Esophagus muscularis mucosa (tissue), 4 donors: ENCODE results near the gene TIGD4. TPM values are rescaled to one million over a fixed set of nuclear protein-coding genes. Genes with fewer than 3 reads are reported as not detected.

Source experiments
- DNase-seq: peaks from one replicate; pipeline ENCODE4 v3.0.0-alpha.2; 2017; ENCODE audit errors: extremely low spot score
- H3K27ac ChIP-seq, 4 donors: fragments of 200-600 bp; sonication (generic); replicated peaks in 1 of 4; 1 replicate in 3 of 4; 2 replicates in 1 of 4; pipeline ENCODE4 v1.5.1; 2016 to 2019; ENCODE audit warnings: mild to moderate bottlenecking in 1 of 4
- H3K27me3 ChIP-seq, 4 donors: fragments of 200-600 bp; sonication (generic); one replicate each; pipeline versions ENCODE4 v1.5.1 to v1.6.0; 2016 to 2019
- H3K36me3 ChIP-seq, 4 donors: fragments of 200-600 bp; sonication (generic); one replicate each; pipeline ENCODE4 v1.5.1; 2016 to 2019
- H3K4me1 ChIP-seq, 4 donors: fragments of 200-600 bp; sonication (generic); one replicate each; pipeline ENCODE4 v1.5.1; 2016 to 2019
- H3K4me3 ChIP-seq, 4 donors: fragments of 200-600 bp; sonication (generic); 1 replicate in 2 of 4; 2 replicates in 2 of 4; pipeline ENCODE4 v1.5.1; 2016 to 2019; ENCODE audit warnings: mild to moderate bottlenecking in 4 of 4, moderate library complexity in 1 of 4
- H3K9me3 ChIP-seq, 4 donors: fragments of 200-600 bp; sonication (generic); 1 replicate in 3 of 4; 2 replicates in 1 of 4; pipeline ENCODE4 v1.5.1; 2016 to 2019
- EP300 ChIP-seq: sonication (generic); formaldehyde crosslinking; IDR thresholded peaks from one replicate; pipeline ENCODE4 v1.6.1; 2017; ENCODE audit warnings: antibody characterized with exemption
- POLR2A ChIP-seq: fragments of 450-650 bp; IDR thresholded peaks from one replicate; pipeline ENCODE4 v1.6.1; 2017; ENCODE audit warnings: antibody characterized with exemption, moderate library complexity, mild to moderate bottlenecking, low read depth
- POLR2AphosphoS5 ChIP-seq, 2 donors: sonication (generic); formaldehyde crosslinking; IDR thresholded peaks; one replicate each; pipeline ENCODE4 v1.6.1; 2017; ENCODE audit warnings: antibody characterized with exemption in 2 of 2
- WGBS: methylation state at CpG from one replicate; pipeline ENCODE4 v1.1.5; 2018; 5-methylcytosine and 5-hydroxymethylcytosine counted together
- intact Hi-C: fragments of 100-400 bp; cut with DNase I; formaldehyde crosslinking; loops from one replicate; pipeline ENCODE4 v1.15.1; 2023
- total RNA-seq, 4 donors: library from RNA; depleted of rRNA; stranded (reverse); fragments of >200 nt; gene quantifications; one replicate each; pipeline versions ENCODE4 v1.1.0 to v1.2.1, GENCODE V29; 2016
- TF ChIP-seq, protein P1 (sequence below), 3 experiments: fragments of 200-600 bp in 2 of 3; fragments of 450-650 bp in 1 of 3; sonication (generic) in 2 of 3; IDR thresholded peaks; one replicate each; pipeline ENCODE4 v1.5.1; 2017 to 2019; ENCODE audit warnings: antibody characterized with exemption in 3 of 3, mild to moderate bottlenecking in 2 of 3, moderate library complexity in 1 of 3

TIGD4 gene
- total RNA-seq, result under 1 TPM; 0.17 to 0.52 (median 0.37) TPM

DNA sequence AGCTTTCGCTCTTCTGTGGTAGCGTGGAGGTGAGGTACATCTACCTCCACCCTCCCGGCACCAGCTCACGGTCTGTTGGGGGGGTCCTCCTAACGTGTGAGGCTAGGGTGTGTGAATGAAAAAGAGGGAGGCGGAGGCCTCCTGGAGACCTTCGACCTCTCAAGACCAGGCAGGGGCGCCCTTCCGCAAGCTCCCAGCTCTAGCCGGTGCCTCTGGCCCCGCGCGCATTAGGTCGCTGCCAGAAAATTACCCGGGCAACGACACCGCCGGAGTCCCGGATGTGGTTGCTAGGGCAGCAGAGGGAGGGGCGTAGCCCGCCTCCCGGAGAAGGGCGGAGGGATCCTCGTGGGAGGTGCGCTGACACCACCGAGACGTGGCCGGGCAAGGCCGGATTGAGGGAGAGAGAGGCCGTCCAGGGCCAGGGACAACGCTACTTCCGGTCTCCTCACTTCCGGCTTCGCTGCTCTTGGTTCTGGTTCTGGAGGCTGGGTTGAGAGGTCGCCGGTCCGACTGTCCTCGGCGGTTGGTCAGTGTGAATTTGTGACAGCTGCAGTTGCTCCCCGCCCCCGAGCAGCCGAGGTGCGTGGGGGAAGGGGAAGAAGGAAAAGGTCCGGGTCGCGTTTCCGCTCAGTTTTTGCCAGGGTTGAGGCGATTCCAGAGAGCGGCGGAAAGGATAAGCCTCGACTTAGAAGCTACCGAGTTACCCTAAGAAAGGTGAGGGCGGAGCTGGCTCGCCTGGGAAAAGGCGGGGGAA is at the start of gene TIGD4, which contains the start of gene ARFIP1:
Gene TIGD4 (minus strand): TSS at position 218 of the 754 bp plus-strand sequence. CDS start 8,726 bp downstream, outside the sequence.
Gene ARFIP1 (plus strand): TSS at position 442 of the 754 bp plus-strand sequence. CDS start 49,680 bp downstream, outside the sequence.
- Histone ChIP-seq H3K27me3 (no peaks in the 10 kb centered on the region), H3K27ac (peak within 1 kb of the TSS; percentile 91 to 92 (median 92)), H3K36me3 (no peaks in the 10 kb centered on the region), H3K4me1 (peaks cover 28 to 42% (median 35%) of the 10 kb centered on the region in 4 donors), H3K4me3 (peak within 1 kb of the TSS; percentile 56 to 84 (median 81)), H3K9me3 (no peaks in the 10 kb centered on the region)
- peak; percentile 99 for DNase-seq
- TF ChIP-seq, protein P1, sequence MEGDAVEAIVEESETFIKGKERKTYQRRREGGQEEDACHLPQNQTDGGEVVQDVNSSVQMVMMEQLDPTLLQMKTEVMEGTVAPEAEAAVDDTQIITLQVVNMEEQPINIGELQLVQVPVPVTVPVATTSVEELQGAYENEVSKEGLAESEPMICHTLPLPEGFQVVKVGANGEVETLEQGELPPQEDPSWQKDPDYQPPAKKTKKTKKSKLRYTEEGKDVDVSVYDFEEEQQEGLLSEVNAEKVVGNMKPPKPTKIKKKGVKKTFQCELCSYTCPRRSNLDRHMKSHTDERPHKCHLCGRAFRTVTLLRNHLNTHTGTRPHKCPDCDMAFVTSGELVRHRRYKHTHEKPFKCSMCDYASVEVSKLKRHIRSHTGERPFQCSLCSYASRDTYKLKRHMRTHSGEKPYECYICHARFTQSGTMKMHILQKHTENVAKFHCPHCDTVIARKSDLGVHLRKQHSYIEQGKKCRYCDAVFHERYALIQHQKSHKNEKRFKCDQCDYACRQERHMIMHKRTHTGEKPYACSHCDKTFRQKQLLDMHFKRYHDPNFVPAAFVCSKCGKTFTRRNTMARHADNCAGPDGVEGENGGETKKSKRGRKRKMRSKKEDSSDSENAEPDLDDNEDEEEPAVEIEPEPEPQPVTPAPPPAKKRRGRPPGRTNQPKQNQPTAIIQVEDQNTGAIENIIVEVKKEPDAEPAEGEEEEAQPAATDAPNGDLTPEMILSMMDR (IDR thresholded peaks at IDR 0.05), result peak in 2 of 3 experiments; percentile 26 to 30
- TF ChIP-seq POLR2A, result no peak
- TF ChIP-seq EP300, result no peak
- peak; percentile 85 to 96 for TF ChIP-seq POLR2AphosphoS5 (IDR thresholded peaks at IDR 0.05)
- WGBS, result under 1% methylated on average over 31 of the region's 55 CpGs
- intact Hi-C loops, result loop anchor here (10.0 kb wide), 1 partner anchor 1685 kb away; the partner anchor contains the start of gene RPS3A

DNA sequence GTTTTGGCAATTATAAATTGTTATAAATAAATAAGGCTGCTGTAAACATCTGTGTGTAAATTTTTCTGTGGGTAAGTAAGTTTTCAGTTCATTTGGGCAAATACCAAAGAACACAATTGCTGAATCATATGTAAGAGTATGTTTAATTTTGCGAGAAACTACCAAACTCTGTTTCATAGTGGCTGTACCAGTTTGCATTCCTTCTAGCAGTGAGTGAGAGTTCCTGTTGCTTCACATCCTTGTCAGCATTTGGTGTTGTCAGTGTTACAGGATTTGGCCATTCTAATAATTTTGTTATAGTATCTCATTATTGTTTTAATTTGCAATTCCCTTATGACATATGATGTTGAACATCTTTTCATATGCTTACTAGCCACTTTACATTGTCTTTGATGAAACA is 48.6 kb upstream of the TIGD4 start:
- intact Hi-C loops, result no loop called here
- H3K36me3 ChIP-seq, result peaks cover 0 to 23% (median 0%) of the 10 kb centered on the region in 4 donors
- DNase-seq, result no peak
- WGBS, result 100% methylated on average over 1 of the region's 1 CpG
- TF ChIP-seq EP300, result no peak
- no peak for TF ChIP-seq POLR2AphosphoS5 (IDR thresholded peaks at IDR 0.05)
- no peak for TF ChIP-seq POLR2A
- TF ChIP-seq, protein P1 (IDR thresholded peaks at IDR 0.05), result no peak
- H3K27me3 ChIP-seq, result no peaks in the 10 kb centered on the region
- H3K27ac ChIP-seq, result no peak overlapping the region
- H3K4me1 ChIP-seq, result no peaks in the 10 kb centered on the region
- no peak overlapping the region for H3K4me3 ChIP-seq
- peaks cover 0 to 6% (median 3%) of the 10 kb centered on the region in 4 donors for H3K9me3 ChIP-seq

DNA sequence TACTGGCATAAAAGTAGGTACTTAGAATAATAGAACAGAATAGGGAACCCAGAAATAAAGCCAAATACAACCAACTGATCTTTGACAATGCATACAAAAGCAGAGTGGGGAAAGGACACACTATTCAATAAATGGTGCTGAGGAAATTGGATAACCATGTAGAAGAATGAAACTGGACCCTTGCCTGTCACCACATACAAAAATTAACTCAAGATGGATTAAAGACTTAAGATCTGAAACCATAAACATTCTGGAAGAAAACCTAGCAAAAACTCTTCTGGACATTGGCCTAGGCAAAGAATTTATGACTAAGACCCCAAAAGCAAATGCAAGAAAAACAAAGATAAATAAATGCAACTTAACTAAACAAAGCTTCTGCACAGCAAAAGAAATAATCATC is 45.8 kb upstream of the TIGD4 start:
- H3K4me3 ChIP-seq, result no peak overlapping the region
- DNase-seq, result no peak
- no peak overlapping the region for H3K27ac ChIP-seq
- no peaks in the 10 kb centered on the region for H3K4me1 ChIP-seq
- peaks cover 0 to 6% (median 3%) of the 10 kb centered on the region in 4 donors for H3K9me3 ChIP-seq
- H3K36me3 ChIP-seq, result peaks cover 0 to 8% (median 0%) of the 10 kb centered on the region in 4 donors
- TF ChIP-seq EP300 (no peak), POLR2AphosphoS5 (IDR thresholded peaks at IDR 0.05) (no peak)
- TF ChIP-seq, protein P1 (IDR thresholded peaks at IDR 0.05), result no peak
- intact Hi-C loops, result no loop called here
- no peaks in the 10 kb centered on the region for H3K27me3 ChIP-seq

DNA sequence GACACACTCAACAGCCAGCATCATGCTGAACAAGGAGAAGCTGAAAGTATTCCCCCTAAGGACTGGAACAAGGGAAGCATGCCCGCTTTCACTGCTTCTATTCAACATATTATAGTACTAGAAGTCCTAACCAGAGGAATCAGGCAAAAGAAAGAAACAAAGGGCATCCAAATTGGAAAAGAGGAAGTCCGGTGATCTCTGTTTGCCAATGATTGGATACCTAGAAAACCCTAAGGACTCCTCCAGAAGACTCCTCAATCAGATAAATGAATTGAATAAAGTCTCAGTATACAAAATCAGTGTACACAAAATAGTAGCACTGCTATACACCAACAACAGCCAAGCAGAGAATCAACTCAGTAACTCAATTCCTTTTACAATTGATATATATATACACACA is 45.0 kb upstream of the TIGD4 start:
- no peaks in the 10 kb centered on the region for H3K4me1 ChIP-seq
- no peak overlapping the region for H3K27ac ChIP-seq
- no peak for DNase-seq
- intact Hi-C loops, result no loop called here
- no peak overlapping the region for H3K4me3 ChIP-seq
- no peaks in the 10 kb centered on the region for H3K27me3 ChIP-seq
- H3K36me3 ChIP-seq, result peaks cover 0 to 4% (median 3%) of the 10 kb centered on the region in 4 donors
- WGBS, result 98% methylated on average over 2 of the region's 2 CpGs
- no peak for TF ChIP-seq POLR2AphosphoS5 (IDR thresholded peaks at IDR 0.05)
- H3K9me3 ChIP-seq, result peaks cover 0 to 6% (median 3%) of the 10 kb centered on the region in 4 donors

DNA sequence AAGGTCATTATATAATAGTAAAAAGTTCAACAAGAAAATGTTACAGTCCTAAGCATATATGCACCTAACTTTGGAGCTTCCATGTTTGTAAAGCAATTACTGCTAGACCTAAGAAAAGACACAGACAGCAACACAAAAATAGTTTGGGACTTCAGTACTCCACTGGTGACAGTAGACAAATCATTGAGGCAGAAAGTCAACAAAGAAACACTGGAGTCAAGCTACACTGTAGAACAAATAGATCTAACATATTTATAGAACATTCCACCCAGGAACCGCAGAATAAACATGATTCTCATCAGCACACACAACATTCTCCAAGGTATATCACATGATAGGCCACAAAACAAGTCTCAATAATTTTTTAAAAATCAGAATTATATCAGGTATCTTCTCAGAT is 42.8 kb upstream of the TIGD4 start:
- 100% methylated on average over 1 of the region's 1 CpG for WGBS
- DNase-seq, result no peak
- intact Hi-C loops, result no loop called here
- Histone ChIP-seq H3K27me3 (no peaks in the 10 kb centered on the region), H3K36me3 (peaks cover 0 to 9% (median 4%) of the 10 kb centered on the region in 4 donors), H3K27ac (no peak overlapping the region), H3K4me1 (peaks cover 0 to under 1% (median 0%) of the 10 kb centered on the region in 4 donors), H3K4me3 (no peak overlapping the region), H3K9me3 (peaks cover 0 to under 1% (median 0%) of the 10 kb centered on the region in 4 donors)
- TF ChIP-seq EP300 (no peak), POLR2A (no peak), POLR2AphosphoS5 (IDR thresholded peaks at IDR 0.05) (no peak)
- TF ChIP-seq, protein P1 (IDR thresholded peaks at IDR 0.05), result no peak
